DND-41 (cell line): ENCODE data around the gene MX1.

Source experiments
- EZH2 ChIP-seq: IDR thresholded peaks from 3 replicates; pipeline ENCODE4 v1.6.1; 2012; ENCODE audit warnings: borderline replicate concordance, low read depth, mild to moderate bottlenecking, moderate library complexity, low read length, inconsistent platforms; ENCODE audit not compliant: severe bottlenecking
- TF ChIP-seq, protein P1 (sequence below): IDR thresholded peaks from 2 replicates; pipeline ENCODE4 v1.5.1; 2012; ENCODE audit warnings: borderline replicate concordance, low read length, moderate library complexity, mild to moderate bottlenecking; ENCODE audit not compliant: poor library complexity, severe bottlenecking; ENCODE audit errors: extremely low read depth

DNA sequence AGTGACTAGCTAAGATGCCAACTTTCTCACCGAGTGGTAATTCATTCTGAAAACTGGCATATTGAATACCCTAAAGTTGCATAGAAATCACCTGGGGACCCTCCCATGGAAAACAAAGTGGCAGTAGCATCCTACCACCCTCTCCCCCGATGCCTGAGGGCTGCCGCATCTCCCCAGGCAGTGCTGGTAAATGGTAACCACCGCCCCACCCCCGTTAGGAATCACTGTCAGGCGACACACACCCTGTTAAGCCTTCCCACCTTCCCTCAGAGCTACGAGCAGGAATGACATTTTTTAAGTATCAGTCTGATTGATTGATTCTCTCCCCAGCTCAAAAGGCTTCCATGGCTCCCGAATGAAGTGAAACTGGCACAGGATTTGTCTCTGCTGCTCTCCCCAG is 53.6 kb downstream of the MX1 start:
- TF ChIP-seq, protein P1, sequence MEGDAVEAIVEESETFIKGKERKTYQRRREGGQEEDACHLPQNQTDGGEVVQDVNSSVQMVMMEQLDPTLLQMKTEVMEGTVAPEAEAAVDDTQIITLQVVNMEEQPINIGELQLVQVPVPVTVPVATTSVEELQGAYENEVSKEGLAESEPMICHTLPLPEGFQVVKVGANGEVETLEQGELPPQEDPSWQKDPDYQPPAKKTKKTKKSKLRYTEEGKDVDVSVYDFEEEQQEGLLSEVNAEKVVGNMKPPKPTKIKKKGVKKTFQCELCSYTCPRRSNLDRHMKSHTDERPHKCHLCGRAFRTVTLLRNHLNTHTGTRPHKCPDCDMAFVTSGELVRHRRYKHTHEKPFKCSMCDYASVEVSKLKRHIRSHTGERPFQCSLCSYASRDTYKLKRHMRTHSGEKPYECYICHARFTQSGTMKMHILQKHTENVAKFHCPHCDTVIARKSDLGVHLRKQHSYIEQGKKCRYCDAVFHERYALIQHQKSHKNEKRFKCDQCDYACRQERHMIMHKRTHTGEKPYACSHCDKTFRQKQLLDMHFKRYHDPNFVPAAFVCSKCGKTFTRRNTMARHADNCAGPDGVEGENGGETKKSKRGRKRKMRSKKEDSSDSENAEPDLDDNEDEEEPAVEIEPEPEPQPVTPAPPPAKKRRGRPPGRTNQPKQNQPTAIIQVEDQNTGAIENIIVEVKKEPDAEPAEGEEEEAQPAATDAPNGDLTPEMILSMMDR = no peak
- TF ChIP-seq EZH2 = no peak
